Measurements from ENCODE around the gene SLC12A6.

The SLC12A6 gene

GRCh38 chr15:34327906-34328305, 9.7 kb downstream of the SLC12A6 start:
- DNase-seq: no peak

DNA sequence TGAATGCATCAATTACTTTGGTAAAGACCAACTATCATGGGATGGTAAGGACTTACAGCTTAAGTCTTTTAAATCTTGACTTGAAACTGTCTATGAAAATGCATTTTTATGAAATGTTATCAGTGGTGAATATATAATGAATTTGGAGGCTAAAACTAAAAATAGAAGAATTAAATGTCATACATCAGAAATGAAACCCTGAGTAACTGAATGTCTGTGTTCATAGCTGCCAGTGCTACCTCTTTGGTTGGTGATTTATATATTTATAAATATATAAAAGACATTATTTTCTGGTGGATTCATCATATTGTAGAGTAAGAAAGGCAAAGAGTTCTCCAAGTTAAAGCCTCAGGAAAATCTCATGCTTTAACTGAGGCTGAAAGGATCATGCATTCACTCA, 12.2 kb downstream of the SLC12A6 start:
- DNase-seq: no peak

DNA sequence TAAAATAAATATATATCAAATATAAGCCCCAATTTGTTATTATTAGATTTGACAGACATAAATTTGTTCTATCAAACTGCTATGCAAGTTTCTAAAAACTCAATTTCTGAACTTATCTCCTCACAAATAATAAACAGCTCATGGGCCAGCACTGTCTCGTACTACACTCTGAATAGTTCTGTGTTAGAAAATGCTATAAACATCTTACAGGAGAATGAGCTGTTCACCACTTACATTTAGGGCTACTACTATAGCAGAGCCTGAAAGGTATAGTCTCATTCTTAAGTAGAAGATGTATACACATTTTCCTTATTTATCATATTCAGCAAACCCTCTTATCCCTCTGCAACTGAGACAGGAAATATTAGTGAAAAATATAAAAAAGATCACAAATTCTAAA, 12.6 kb downstream of the SLC12A6 start:
- DNase-seq: no peak

- no peak for DNase-seq
These were observed 14.4 kb downstream of the SLC12A6 start for GRCh38 chr15:34323217-34323616.

DNA sequence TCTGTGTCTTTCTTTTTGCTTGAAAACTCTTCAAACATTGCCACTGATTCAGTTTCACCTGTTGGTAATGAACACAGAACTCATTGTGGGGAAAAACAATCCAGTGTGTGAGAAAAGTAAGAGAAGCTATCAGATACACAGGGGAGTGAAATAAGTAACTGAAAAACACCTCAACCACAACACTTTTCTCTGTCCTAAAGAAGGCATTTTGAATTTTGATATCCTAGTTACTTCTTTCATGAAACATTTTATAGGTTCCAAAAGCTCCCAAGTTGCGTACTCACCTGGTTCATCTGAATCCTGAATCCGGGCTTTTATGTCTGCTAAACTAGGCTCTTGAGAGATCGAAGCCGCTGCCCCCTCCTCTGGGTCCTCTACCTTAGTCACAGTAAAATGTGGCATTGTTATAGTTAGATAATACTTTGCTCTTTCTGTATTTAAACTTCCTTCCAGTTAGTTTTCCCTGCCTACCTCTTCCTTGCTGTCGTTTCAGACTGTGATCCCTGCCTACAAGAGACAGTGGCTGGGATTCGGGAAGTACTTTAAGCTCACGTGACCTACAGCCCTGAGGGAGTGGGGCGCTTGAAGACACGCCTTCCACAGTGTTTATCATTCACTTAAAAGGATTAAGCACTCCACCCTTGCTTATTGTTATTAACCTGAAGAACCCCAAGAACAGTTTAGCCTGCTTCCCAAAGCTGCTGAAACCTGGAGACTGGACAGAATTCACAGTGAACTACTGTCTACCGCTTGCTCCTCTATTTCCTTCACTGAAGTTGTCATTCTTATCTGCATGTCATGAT, 19.1 kb downstream of the SLC12A6 start:
- peak; percentile 59 to 62 for DNase-seq

DNA sequence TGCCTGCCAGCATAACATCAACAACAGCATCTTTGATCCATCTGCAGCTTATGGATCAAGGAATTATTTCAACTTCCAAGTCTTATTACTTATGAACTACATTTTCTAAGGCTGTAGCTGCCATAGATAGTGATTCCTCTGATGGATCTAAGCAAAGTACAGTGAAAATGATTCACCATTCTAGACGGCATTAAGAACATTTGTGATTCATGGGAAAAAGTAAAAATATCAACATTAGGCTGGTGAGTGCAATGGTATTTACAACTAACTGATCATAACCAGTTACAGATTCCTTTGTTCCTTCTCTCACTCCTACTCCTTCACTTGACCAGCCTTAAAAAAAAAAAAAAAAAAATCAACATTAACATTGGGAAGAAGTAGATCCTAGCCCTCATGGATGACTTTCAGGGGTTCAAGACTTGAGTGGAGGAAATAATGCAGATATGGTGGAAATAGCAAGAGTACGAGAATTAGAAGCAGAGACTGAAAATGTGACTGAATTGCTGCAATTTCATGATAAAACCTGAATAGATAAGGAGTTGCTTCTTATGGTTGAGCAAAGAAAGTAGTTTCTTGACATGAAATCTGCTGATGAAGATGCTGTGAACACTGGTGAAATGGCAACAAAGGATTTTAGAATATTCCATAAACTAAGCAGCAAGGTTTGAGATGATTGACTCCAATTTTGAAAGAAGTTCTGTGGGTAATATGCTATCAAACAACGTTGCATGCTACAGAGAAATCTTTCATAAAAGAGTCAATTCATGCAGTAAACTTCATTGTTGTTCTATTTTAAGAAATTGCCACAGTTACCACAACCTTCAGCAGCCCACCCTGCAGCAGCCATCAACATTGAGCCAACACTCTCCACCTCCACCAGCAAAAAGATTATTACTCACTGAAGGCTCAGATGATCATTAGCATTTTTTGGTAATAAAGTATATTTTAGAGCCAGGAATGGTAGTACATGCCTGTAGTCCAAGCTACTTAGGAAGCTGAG, 22.8 kb downstream of the SLC12A6 start:
- no peak for DNase-seq

GRCh38 chr15:34311563-34311962, 26.0 kb downstream of the SLC12A6 start:
- DNase-seq: no peak

DNA sequence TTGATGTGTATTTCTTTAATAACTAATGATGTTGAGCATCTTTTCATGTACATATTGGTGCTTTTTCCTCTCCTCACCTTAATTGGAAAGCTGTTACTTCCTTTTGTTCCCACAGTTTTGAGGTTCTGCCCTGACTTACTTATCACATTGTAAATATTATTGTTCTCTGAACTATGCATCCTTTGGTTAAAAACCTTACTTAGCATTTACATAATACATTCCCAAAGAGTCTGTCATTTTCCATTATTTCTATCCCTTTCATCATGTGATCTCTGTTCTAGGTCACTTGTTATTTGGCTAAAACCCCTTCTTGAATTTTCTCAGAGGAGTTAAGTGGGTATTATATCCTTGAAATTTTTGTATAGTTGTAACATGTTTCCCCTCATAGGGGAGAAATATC, 33.0 kb downstream of the SLC12A6 start:
- DNase-seq: no peak

GRCh38 chr15:34301058-34301457, 36.5 kb downstream of the SLC12A6 start:
- no peak for DNase-seq

DNA sequence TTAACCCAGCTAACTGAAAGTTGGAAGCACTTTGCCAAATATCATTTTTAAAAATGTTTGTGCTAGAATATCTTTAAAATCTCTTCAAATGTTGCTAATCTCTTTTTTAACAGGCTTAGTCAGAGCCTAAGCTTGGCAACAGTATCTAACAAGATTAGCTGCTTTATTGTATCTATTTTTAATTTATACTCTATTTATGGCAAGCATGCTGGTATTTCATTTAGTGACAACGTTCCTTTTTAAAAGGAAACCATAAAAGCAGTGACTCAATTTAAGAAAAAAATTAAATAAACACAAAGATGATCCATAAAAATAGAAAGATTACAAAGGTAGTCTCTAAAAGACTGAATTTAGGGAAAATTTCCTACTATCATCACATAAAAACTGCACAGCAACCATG, 40.5 kb downstream of the SLC12A6 start:
- no peak for DNase-seq

DNA sequence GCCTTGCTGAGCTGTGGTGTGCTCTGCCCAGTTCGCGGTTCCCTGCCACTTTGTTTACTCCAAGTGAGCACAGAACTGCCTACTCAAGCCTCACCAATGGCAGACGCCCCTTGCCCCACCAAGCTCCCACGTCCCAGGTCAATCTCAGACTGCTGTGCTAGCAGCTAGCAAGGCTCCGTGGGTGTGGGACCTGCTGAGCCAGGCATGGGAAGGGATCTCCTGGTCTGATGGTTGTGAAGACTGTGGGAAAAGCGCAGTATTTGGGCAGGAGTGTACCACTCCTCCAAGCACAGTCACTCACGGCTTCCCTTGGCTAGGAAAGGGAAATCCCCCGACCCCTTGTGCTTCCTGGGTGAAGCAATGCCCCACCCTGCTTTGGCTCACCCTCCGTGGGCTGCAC, 45.0 kb downstream of the SLC12A6 start:
- peak; percentile 12 to 77 for DNase-seq

DNA sequence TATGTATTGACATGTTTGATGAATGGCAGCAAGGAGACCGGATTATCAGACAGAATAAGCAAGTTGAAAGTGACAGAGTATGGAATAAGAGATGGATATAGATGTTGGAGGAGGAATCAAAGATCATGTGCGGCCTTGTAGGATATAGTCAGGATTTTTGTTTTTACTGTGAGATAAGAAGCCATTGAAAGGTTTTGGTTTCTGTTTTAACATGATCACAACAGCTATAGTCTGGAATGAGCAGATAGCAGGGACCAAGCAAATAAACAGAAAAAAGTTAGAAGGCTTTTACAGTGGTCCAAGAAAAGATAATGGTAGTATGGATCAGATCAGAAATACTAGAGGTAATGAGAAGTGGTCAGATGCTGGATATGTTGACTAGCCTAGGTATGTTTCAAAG, 52.6 kb downstream of the SLC12A6 start:
- DNase-seq: no peak

DNA sequence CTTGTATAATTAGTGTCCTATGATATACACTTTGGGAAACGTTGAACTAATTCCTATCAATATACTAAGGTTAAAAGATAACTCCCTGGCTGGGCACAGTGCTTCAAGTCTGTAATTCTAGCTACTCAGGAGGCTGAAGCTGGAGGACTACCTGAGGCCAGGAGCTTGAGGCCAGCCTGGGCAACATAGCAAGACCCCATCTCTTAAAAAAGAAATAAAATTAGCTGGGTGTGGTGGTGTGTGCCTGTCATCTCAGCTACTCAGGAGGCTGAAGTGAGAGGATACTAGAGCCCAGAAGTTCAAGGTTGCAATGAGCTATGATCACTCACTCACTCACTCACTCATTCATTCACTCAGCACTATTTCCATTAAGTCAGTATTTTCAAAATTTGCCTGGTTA, 55.2 kb downstream of the SLC12A6 start:
- DNase-seq: no peak

- no peak for DNase-seq
These were observed 57.4 kb downstream of the SLC12A6 start for GRCh38 chr15:34280193-34280592.

- peak in 1 of 2 donors; percentile 6 for DNase-seq
These were observed 58.2 kb downstream of the SLC12A6 start for GRCh38 chr15:34279368-34279767.

- DNase-seq: no peak
These were observed 61.9 kb downstream of the SLC12A6 start for GRCh38 chr15:34275721-34276120.

- DNase-seq: no peak
These were observed 62.4 kb downstream of the SLC12A6 start for GRCh38 chr15:34275154-34275553.

GRCh38 chr15:34271493-34271892, 66.1 kb downstream of the SLC12A6 start:
- DNase-seq: no peak

DNA sequence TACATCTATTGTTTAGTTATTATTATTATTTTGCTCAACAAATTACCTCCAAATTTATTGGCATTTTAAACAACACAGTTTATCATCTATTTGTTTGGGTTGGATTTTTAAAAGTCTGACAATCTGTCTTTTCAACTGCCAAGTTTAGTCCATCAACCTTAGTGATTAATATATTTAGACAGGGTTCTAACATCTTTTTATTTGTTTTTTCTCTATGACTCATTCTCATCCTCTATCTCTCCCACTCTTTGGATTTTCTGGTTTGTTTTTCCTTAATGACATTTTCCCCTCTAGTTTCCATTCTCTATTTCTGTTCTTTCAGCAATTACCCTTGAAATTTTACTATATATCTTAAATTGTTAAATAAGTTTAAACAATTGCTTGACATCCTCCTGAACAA, 70.8 kb downstream of the SLC12A6 start:
- DNase-seq: no peak

DNA sequence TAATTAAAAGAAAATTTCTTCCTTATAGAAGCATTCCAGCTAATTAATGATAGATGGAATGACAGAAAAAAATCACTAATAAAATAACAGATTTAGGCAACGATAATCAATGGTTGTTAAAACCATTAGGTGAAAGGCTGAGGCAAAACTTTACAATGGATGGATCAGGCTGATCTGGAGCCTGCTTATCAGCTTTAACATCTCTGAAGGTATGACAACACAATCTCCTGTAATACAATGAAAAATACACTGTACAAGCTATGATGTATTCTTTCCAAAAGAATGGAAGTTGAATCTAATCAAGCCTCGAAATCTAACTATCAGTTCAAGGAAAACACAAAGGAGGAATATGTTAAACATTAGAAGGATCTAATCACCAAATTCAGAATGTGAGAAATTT, 73.5 kb downstream of the SLC12A6 start:
- no peak for DNase-seq

GRCh38 chr15:34262362-34262761, 75.2 kb downstream of the SLC12A6 start:
- no peak for DNase-seq

GRCh38 chr15:34259566-34259965, 78.0 kb downstream of the SLC12A6 start:
- no peak for DNase-seq

DNA sequence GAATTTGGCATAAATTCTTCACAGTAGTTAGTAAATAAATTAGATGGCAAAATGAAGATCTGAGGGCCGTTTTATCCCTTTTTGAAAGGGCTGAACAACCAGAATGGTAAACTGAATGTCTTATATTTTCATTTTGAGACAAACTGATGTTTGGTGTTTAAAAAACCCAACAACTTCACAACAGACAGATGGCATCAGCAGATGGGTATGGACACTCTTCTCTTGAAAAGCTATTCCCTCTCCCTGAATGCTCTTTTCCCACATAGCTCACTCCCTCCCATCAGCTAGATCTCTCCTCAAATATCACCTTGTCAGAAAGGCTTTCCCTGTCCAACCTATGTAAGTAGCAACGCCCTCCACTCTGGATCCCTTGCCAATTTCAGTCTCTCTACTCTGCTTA, 79.4 kb downstream of the SLC12A6 start:
- DNase-seq: no peak

DNA sequence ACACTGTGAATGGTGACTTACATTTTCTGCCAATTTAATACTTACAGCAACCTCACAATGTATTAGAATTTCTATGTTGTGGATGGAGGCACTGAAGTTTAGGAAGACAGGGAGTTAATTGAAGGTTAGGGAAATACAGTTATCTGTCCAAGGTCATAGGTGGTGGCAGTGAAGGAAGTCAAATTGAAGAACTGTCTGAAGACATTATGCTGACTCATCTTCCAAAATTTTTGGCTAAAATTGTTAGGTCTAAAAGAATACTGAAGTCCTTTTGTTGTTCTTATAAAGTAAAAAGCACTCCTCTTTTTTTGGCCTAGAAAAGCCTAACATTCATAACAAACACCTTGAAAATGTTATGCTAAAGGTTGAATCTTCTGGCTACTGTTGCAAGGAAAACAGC, 85.0 kb downstream of the SLC12A6 start:
- no peak for DNase-seq
